Effector CD4-positive, alpha-beta T cell (primary cell): ENCODE measurements around the gene RGS7.
"Not testable (repeated sequence)": the region's sequence is repeated elsewhere in the genome, so short reads cannot be mapped to it uniquely, and the experiment has no call there.

Experiments
- DNase-seq: peaks from one replicate; pipeline ENCODE4 v3.0.0-alpha.2; 2020

The RGS7 gene

DNA sequence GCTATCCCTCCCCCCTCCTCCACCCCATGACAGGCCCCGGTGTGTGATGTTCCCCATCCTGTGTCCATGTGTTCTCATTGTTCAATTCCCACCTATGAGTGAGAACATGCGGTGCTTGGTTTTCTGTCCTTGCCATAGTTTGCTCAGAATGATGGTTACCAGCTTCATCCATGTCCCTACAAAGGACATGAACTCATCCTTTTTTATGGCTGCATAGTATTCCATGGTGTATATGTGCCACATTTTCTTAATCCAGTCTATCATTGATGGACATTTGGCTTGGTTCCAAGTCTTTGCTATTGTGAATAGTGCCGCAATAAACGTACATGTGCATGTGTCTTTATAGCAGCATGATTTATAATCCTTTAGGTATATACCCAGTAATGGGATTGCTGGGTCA, 461.6 kb downstream of the RGS7 start:
- DNase-seq = not testable (repeated sequence)

DNA sequence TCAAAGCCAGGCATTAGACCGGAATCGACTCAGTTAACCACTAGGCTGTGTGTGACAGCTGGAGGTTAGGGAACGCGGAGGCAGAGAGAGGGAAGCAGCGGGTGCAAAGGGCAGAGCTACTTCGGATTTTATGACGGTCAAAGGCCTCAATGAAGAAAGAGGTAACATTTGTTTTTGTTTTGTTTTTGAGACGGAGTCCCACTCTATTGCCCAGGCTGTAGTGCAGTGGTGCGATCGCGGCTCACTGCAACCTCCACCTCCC, 468.3 kb downstream of the RGS7 start:
- DNase-seq = no peak

DNA sequence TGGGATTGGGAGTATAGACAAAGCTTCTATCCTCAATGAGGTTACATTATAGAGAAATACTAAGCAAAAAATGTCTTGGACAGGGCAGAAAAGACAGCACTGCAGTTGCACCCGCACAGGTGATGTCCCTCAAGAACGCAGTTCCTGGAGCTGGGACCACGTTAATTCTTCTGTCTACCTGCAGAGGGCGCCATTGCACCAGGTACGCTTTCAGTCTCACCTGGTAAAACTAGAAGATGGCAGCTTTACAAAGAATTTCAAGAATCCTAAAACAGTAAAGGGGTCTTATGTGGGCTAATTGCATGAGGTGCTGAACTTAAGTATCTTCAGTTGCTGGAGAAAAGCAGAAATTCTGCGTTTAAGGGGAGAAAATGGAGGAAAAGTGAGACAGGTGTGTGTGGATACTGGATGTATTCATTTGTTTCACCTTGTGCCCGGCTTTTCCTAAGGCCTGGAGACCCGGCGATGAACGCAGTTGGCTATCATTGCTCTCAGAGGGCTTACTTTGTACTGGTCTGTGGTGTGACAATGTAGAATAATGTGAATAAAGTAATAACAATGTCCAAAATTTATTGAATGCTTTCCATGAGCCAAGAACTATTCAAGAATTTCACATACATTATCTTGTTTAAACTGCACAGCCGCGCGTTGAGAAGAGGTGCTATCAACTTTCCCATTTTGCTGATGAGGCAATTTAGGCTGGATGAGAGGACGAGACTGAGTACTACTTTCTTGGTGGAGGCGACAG, 468.8 kb downstream of the RGS7 start:
- DNase-seq = no peak

DNA sequence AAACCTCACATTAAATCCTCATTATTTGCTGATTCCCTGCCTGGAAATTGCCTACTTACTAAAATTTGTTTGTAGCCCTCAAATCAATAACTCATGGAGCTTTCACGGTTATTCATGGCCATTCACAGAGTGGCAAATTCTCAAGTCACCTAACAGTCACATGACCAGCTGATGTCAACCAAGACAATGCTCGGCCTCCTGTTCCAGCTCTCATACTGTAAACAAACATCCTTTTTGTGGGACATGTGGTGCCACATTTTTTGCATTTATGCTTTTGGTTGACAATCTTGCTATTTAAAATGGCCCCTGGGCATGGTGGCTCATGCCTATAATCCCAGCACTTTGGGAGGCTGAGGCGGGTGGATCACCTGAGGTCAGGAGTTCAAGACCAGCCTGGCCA, 473.5 kb downstream of the RGS7 start:
- DNase-seq = no peak

DNA sequence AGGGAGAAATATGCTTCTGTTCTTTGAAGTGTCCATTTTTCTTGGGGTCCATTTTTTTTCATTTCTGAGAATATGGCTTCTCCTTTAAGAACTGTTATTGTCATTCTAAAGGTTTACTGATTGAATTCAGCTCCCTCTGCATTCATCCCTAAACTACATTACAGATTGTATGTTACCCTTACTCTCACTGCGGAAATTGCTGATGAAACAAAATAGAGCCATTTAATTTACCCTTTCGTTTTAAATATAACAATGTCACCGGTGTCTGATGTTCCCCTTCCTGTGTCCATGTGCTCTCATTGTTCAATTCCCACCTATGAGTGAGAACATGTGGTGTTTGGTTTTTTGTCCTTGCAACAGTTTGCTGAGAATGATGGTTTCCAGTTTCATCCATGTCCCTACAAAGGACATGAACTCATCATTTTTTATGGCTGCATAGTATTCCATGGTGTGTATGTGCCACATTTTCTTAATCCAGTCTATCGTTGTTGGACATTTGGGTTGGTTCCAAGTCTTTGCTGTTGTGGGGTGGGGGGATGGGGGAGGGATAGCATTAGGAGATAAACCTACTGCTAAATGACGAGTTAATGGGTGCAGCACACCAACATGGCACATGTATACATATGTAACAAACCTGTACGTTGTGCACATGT, 474.2 kb downstream of the RGS7 start:
- not testable (repeated sequence) for DNase-seq

DNA sequence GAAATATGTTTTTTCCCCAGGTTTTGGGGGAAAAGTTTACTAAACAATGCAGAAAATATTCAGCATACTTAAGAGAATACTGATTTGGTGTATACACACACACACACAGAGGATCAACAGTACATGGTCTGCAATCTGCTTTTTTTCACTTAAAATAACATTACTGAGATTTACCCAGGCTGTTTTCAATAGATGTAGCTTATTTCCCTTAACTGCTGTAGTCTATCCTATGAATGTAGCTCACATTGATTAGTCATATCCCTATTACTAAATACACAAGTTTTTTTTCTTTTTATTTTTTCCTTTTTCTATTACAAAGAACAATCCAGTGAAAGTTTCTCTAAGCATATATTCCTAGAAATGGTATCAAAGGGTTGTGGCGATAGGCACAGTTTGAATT, 478.4 kb downstream of the RGS7 start:
- no peak for DNase-seq

GRCh38 chr1:240877605-240878004, 479.4 kb downstream of the RGS7 start:
- DNase-seq = no peak

GRCh38 chr1:240876071-240876470, 480.9 kb downstream of the RGS7 start:
- no peak for DNase-seq

GRCh38 chr1:240869071-240869470, 487.9 kb downstream of the RGS7 start:
- DNase-seq = no peak

DNA sequence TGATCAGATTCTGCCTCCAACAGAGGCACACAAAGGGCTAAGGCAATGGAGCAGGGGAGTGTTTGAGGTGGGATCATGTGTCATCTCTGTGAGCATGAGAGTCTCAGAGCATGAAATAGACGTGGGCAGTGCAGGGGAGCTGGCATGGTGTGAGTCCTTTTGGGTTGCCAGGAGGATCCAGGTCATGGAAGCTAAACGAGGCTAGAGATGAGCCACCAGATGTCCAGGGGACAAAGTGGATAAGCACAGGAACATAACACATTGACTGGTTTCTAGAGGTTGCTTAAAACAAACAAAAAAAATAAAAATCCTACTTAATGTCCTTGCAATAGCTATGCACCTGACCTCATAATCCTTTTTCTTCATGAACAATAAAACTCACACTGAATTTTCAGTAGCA, 490.3 kb downstream of the RGS7 start:
- no peak for DNase-seq

GRCh38 chr1:240860023-240860422, 497.0 kb downstream of the RGS7 start:
- DNase-seq = no peak

GRCh38 chr1:240854367-240854766, 502.6 kb downstream of the RGS7 start:
- DNase-seq = no peak

DNA sequence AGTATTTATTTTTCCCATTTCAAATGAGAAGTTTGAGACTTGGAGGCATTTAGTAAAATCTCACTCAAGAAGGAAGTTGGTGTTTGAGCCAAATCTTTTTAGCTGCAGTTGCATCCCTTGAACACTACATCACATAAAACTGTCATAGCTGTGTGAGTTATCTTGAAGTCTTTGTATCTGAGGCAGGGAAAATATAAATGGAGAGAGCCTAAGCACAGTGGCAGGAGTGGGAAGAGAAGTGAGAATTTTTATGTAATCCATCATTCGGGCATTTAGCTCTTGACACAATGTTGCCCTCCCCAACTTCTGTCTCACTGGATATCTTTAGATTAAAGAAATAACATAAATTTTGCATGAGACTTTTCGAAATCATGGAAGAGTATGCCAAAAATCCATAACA, 509.7 kb downstream of the RGS7 start:
- no peak for DNase-seq

DNA sequence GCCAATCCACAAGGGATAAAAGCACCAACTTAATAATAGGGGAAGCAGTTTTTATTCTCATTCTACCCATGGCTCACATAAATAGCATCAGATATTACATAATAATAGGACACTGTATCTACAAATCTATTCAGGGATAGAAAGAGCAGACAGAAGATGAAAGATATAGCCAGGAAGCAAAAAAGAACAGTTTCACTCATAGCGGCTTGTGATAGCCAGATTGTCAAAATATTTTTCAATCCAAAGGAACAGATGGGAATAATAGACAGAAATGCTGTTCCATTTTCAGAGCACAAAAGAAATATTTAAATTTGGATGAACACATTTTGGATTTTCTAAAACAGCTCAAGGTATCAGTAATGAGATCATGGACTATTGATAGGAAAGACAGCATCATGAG, 512.5 kb downstream of the RGS7 start:
- DNase-seq = no peak

DNA sequence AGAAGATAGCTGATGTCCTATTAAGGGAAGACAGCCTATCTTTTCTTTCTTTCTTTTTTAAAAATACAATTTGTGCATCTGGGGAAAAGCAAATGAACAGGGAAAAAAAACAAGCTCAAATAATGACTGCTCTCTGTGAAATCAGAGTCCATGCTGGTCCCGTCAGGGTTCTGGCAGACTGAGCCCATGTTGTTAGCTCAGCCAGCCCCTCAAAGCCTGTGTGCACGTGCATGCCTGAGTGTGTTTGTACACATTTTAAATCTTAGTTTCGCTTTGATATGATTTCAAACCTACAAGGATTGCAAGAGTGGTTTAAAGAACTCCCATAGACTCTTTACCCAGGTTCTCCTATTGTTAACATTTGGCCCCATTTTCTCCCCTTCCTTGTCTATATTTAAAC, 513.2 kb downstream of the RGS7 start:
- DNase-seq = no peak

DNA sequence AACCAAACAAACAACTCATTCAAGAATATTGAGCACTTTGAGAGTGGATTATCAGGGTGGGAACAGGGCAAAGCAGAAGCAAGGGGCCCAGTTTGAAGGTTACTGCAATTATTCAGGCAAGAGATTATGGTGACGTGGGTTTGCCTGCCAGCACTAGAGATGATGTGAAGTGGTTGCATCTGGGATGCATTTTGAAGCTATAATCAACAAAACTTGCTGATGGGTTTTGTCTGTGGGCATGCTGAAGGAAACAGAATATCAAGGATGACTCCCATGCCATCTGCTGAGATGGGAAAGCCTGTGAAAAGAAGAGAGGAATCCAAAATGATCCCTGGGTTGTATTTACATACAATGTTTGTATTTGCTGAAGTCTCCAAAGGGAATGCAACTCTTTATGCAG, 520.7 kb downstream of the RGS7 start:
- no peak for DNase-seq

- no peak for DNase-seq
Observed at GRCh38 chr1:240835291-240835690, 521.7 kb downstream of the RGS7 start.

- DNase-seq = no peak
Observed at GRCh38 chr1:240833075-240833474, 523.9 kb downstream of the RGS7 start.

DNA sequence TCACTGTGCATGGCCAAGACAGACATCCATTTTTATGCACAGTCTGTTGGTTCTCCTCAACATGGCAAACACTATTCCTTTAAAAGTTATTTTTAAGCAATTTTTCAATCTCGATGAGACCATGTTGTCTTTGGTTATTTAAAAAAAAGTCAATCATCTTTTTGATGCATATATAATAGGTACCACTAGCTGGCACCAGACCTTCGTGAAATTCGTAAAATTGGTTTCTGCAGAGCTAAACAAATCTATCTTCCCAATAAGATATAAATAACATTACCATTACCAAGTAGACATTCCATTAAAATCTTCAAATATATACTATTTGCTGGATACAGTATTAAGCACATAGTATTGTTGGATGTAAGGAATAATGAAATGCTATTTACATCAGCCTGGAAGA, 525.1 kb downstream of the RGS7 start:
- no peak for DNase-seq

- no peak for DNase-seq
Observed at GRCh38 chr1:240831191-240831631, 525.8 kb downstream of the RGS7 start.

GRCh38 chr1:240829487-240829886, 527.5 kb downstream of the RGS7 start:
- no peak for DNase-seq

DNA sequence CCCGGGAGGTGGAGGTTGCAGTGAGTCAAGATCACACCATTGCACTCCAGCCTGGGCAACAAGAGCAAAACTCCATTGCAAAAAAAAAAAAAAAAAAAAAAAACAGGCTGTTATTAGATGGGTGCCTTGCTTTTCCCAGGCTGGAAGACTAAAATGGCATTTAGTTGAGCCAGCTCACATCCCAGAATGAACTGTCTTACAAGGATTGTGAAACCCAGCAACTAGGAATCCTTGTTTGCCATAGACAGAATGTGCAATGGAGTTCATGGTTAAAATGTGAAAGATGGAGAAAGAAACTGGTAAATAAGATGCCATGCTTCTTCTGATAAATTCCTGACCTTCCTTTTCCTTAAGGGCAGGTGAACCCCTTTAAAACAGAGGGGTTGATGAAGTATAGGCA, 529.2 kb downstream of the RGS7 start:
- no peak for DNase-seq

DNA sequence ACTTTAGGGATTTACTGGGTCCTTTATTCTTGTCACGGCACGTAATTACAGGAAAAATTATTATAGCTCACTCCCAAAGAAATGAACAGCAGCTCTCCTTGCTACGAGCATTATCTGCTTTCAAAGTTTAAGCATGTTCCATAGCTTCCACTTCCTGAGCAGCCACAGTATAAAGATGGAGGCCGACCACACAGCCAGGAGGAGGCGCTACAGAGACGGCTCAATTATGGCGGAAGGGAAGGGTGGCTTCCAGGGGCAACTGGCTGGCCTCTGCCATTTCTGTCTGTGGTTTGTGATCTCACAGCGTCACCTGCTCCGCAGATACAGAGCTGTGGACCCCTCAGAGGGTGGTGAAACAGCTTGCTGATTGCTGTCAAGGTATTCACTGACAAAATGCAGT, 532.8 kb downstream of the RGS7 start:
- DNase-seq = no peak

- no peak for DNase-seq
Observed at GRCh38 chr1:240823357-240823756, 533.6 kb downstream of the RGS7 start.

- no peak for DNase-seq
Observed at GRCh38 chr1:240821925-240822324, 535.1 kb downstream of the RGS7 start.
